HG02973 (cell line): ENCODE data around the gene CNKSR3.
"Not testable (repeated sequence)": the region's sequence is repeated elsewhere in the genome, so short reads cannot be mapped to it uniquely, and the experiment has no call there.

Experiments used
- ATAC-seq: cut with Tn5 transposase; IDR thresholded peaks from one replicate; pipeline ENCODE4 v1.9.1; 2021; ENCODE audit warnings: moderate library complexity; ENCODE audit not compliant: unreplicated experiment

CNKSR3 gene

GRCh38 chr6:154510144-154510905 is at the start of gene CNKSR3:
Gene CNKSR3 (minus strand): TSS chr6:154510685. CDS start chr6:154510114, 571 bp downstream.
- ATAC-seq = peak; percentile 56

GRCh38 chr6:154558984-154559383 is 48.5 kb upstream of the CNKSR3 start:
- ATAC-seq = no peak

- ATAC-seq = no peak
Measured at GRCh38 chr6:154558513-154558912, 48.0 kb upstream of the CNKSR3 start.

GRCh38 chr6:154555073-154555677 is 44.7 kb upstream of the CNKSR3 start:
- ATAC-seq = no peak

GRCh38 chr6:154554491-154554890 is 44.0 kb upstream of the CNKSR3 start:
- ATAC-seq = no peak

- no peak for ATAC-seq
Measured at GRCh38 chr6:154550779-154551178, 40.3 kb upstream of the CNKSR3 start.

- no peak for ATAC-seq
Measured at GRCh38 chr6:154549179-154549578, 38.7 kb upstream of the CNKSR3 start.

GRCh38 chr6:154548130-154548830 is 37.8 kb upstream of the CNKSR3 start:
- ATAC-seq = no peak

GRCh38 chr6:154543628-154544027 is 33.1 kb upstream of the CNKSR3 start:
- ATAC-seq = no peak

- ATAC-seq = no peak
Measured at GRCh38 chr6:154542747-154543146, 32.3 kb upstream of the CNKSR3 start.

GRCh38 chr6:154541837-154542236 is 31.4 kb upstream of the CNKSR3 start:
- ATAC-seq = not testable (repeated sequence)

- no peak for ATAC-seq
Measured at GRCh38 chr6:154539593-154540269, 29.2 kb upstream of the CNKSR3 start.

- no peak for ATAC-seq
Measured at GRCh38 chr6:154538640-154539191, 28.2 kb upstream of the CNKSR3 start.

- no peak for ATAC-seq
Measured at GRCh38 chr6:154537511-154538325, 27.2 kb upstream of the CNKSR3 start.

- ATAC-seq = no peak
Measured at GRCh38 chr6:154536999-154537398, 26.5 kb upstream of the CNKSR3 start.

- ATAC-seq = no peak
Measured at GRCh38 chr6:154536255-154536654, 25.8 kb upstream of the CNKSR3 start.

- ATAC-seq = no peak
Measured at GRCh38 chr6:154535851-154536250, 25.4 kb upstream of the CNKSR3 start.

GRCh38 chr6:154535147-154535546 is 24.7 kb upstream of the CNKSR3 start:
- ATAC-seq = no peak

- ATAC-seq = no peak
Measured at GRCh38 chr6:154534531-154534930, 24.0 kb upstream of the CNKSR3 start.

GRCh38 chr6:154532426-154532825 is 21.9 kb upstream of the CNKSR3 start:
- ATAC-seq = no peak
